AG04450 (cell line): ENCODE results near the gene BCAR1. TPM values are rescaled to one million over a fixed set of nuclear protein-coding genes. Genes with fewer than 3 reads are reported as not detected.

Source experiments
- CTCF ChIA-PET: fragments of 300-600, 350-600 bp; formaldehyde crosslinking; extraction: SDS; loops from one replicate; lab custom pipeline; 2022; ENCODE audit warnings: antibody characterized with exemption, inconsistent platforms; lab: Charles Lee
- POLR2A ChIA-PET: fragments of 350-600 bp; formaldehyde crosslinking; extraction: SDS; loops from one replicate; lab custom pipeline; 2021; ENCODE audit warnings: antibody characterized with exemption, inconsistent platforms; lab: Yijun Ruan, JAX
- DNase-seq: peaks from one replicate; pipeline ENCODE4 v3.0.0-alpha.2; 2011; ENCODE audit warnings: low read depth, low spot score
- H3K27ac ChIP-seq: one replicate; pipeline ENCODE4 v1.5.1; 2012; ENCODE audit warnings: low read depth, low read length, control low read depth
- H3K27me3 ChIP-seq: one replicate; pipeline ENCODE4 v1.6.0; 2012; ENCODE audit warnings: low read length; ENCODE audit not compliant: control insufficient read depth, insufficient read depth
- H3K4me3 ChIP-seq: 2 replicates; pipeline ENCODE4 v1.5.1; 2011; ENCODE audit warnings: mild to moderate bottlenecking, low read depth, low read length, control low read depth
- H3K9me3 ChIP-seq: 2 replicates; pipeline ENCODE4 v1.5.1; 2012; ENCODE audit warnings: low read length; ENCODE audit not compliant: control insufficient read depth, insufficient read depth
- CTCF ChIP-seq: IDR thresholded peaks from 2 replicates; pipeline ENCODE4 v1.5.1; 2011; ENCODE audit warnings: low read depth, low read length, control low read depth, inconsistent platforms
- polyA plus RNA-seq: library from polyadenylated mRNA; depleted of rRNA; stranded (reverse); fragments of >200 nt; gene quantifications from 2 replicates; pipeline ENCODE4 v1.2.3, GENCODE V29; 2011

BCAR1 gene
- polyA plus RNA-seq, 1 experiment, result 16.1 TPM

- no peak for TF ChIP-seq CTCF
- Histone ChIP-seq H3K4me3 (no peak overlapping the region), H3K9me3 (no peaks in the 10 kb centered on the region; the same call in 1 of the 2 replicates), H3K27me3 (no peaks in the 10 kb centered on the region), H3K27ac (peak overlapping the region; percentile 100)
- ChIA-PET POLR2A (no interaction called here), CTCF (interaction anchor here (1.0 kb wide), 1 partner anchor 14 kb away, joined by 5 read pairs; no protein-coding TSS in a partner anchor)
- DNase-seq, result no peak
These were observed 3.3 kb downstream of the BCAR1 start for GRCh38 chr16:75248142-75248535.

GRCh38 chr16:75247249-75247648, 4.2 kb downstream of the BCAR1 start:
- Histone ChIP-seq H3K4me3 (peak overlapping the region; percentile 22; the same call in 1 of the 2 replicates), H3K27ac (peak overlapping the region; percentile 100), H3K9me3 (no peaks in the 10 kb centered on the region; the same call in 1 of the 2 replicates), H3K27me3 (no peaks in the 10 kb centered on the region)
- TF ChIP-seq CTCF, result no peak
- no peak for DNase-seq
- ChIA-PET POLR2A (no interaction called here), CTCF (interaction anchor here (1.0 kb wide), 1 partner anchor 13 kb away, joined by 5 read pairs; no protein-coding TSS in a partner anchor)

GRCh38 chr16:75246504-75247205, 4.8 kb downstream of the BCAR1 start:
- no peaks in the 10 kb centered on the region for H3K27me3 ChIP-seq
- H3K9me3 ChIP-seq, result no peaks in the 10 kb centered on the region; the same call in 1 of the 2 replicates
- ChIA-PET POLR2A (interaction anchor here (1.5 kb wide), 1 partner anchor 13 kb away, joined by 9 read pairs; no protein-coding TSS in a partner anchor), CTCF (interaction anchor here (1.0 kb wide), 1 partner anchor 10 kb away, joined by 4 read pairs; no protein-coding TSS in a partner anchor)
- no peak overlapping the region; the same call in 1 of the 2 replicates for H3K4me3 ChIP-seq
- peak overlapping the region; percentile 100 for H3K27ac ChIP-seq
- no peak for TF ChIP-seq CTCF
- no peak for DNase-seq

- CTCF ChIA-PET, result interaction anchor here (0.9 to 1.9 kb wide), 4 partner anchors 9 to 157 kb away, joined by 3 to 6 read pairs (median 4); no protein-coding TSS in a partner anchor
- peak; percentile 96 for DNase-seq
- Histone ChIP-seq H3K27ac (peak overlapping the region; percentile 100), H3K27me3 (no peaks in the 10 kb centered on the region), H3K4me3 (peak overlapping the region; percentile 37; the same call in 1 of the 2 replicates), H3K9me3 (no peaks in the 10 kb centered on the region; the same call in 1 of the 2 replicates)
- TF ChIP-seq CTCF, result no peak
- POLR2A ChIA-PET, result interaction anchor here (0.9 to 1.5 kb wide), 7 partner anchors 8 to 133 kb away, joined by 3 to 10 read pairs (median 7); no protein-coding TSS in a partner anchor
These were observed 6.3 kb downstream of the BCAR1 start for GRCh38 chr16:75244844-75245758.
